ENCODE data around the gene IL9. TPM values are rescaled to one million over a fixed set of nuclear protein-coding genes. Genes with fewer than 3 reads are reported as not detected.

IL9 gene
- total RNA-seq, 1 donor from 2014 or later, result not detected

DNA sequence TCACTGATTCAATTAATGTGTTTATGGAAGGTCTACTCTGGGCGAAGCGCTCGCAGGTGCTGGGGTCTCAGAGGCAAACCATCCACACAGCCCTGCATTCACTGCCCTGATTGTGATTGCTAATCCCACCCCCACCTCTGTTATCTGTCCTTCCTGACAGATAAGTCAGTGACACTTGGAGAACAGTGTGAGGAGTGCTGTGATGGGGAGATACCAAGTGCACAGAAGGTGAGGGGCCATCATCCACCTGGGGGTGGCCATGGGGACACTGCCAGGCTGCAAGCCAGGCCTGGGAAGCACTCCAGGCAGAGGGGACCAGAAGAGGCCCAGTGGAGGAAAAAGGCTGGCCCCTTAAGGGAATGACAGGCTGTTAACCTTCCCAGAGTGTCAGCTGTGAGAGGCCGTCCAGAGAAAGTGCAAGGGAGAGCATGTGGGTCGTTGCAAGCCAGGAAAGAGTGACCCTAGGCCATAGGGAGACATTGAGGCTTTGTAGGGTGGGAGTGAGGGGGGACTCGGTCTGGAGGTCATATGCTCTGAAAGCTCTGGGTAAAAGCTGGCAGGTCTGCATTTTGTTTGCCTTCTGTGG, 18.0 kb downstream of the IL9 start:
- peak overlapping the region; percentile 60 for H3K27ac Mint-ChIP-seq
- Histone ChIP-seq H3K9me3 (ENCODE audit: low read depth) (no peaks in the 10 kb centered on the region), H3K4me1 (no peaks in the 10 kb centered on the region), H4K20me1 (ENCODE audit: low read depth) (no peaks in the 10 kb centered on the region), H3F3A (ENCODE audit: low read depth) (no peaks in the 10 kb centered on the region), H3K4me3 (no peak overlapping the region), H3K79me2 (ENCODE audit: low read depth) (no peaks in the 10 kb centered on the region), H3K9ac (no peak overlapping the region), H3K36me3 (no peaks in the 10 kb centered on the region), H3K27ac (no peak overlapping the region), H3K27me3 (no peaks in the 10 kb centered on the region), H3K4me2 (no peak overlapping the region), H2AFZ (replicated peaks) (no peak overlapping the region)
- no peak overlapping the region for H3K4me3 Mint-ChIP-seq
- H3K36me3 Mint-ChIP-seq, result no peaks in the 10 kb centered on the region
- H3K9me3 Mint-ChIP-seq, result no peaks in the 10 kb centered on the region
- DNase-seq (ENCODE audit: low spot score), result no peak
- no peak for TF ChIP-seq EZH2 (IDR thresholded peaks at IDR 0.05)
- TF ChIP-seq EZH2phosphoT487 (IDR thresholded peaks at IDR 0.05), result no peak
- TF ChIP-seq, protein P1, sequence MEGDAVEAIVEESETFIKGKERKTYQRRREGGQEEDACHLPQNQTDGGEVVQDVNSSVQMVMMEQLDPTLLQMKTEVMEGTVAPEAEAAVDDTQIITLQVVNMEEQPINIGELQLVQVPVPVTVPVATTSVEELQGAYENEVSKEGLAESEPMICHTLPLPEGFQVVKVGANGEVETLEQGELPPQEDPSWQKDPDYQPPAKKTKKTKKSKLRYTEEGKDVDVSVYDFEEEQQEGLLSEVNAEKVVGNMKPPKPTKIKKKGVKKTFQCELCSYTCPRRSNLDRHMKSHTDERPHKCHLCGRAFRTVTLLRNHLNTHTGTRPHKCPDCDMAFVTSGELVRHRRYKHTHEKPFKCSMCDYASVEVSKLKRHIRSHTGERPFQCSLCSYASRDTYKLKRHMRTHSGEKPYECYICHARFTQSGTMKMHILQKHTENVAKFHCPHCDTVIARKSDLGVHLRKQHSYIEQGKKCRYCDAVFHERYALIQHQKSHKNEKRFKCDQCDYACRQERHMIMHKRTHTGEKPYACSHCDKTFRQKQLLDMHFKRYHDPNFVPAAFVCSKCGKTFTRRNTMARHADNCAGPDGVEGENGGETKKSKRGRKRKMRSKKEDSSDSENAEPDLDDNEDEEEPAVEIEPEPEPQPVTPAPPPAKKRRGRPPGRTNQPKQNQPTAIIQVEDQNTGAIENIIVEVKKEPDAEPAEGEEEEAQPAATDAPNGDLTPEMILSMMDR (IDR thresholded peaks at IDR 0.05), result no peak
- peaks cover 2% of the 10 kb centered on the region for H3K4me1 Mint-ChIP-seq
- peaks cover 5% of the 10 kb centered on the region for H3K27me3 Mint-ChIP-seq (ENCODE audit: insufficient read depth, low read depth)

DNA sequence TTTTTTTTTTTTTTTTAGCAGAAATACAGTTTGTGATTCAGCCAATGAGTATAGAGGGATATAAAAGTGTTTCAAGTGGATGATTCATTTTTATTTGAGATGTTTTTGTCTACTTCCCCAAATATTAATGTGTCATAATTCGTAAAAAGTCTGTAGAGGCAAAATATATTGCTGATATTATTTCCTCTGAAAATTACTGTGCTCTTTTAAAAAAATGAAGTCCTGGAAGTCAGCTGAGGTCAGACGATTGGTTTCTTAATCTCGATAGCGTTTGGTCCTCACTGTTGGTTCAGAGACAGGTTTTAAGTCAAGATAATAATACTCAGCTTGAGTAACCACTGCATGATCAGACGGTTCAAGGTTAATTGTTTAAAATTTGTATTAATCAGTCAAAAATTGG, 19.5 kb downstream of the IL9 start:
- Histone ChIP-seq H3K36me3 (no peaks in the 10 kb centered on the region), H3K79me2 (ENCODE audit: low read depth) (no peaks in the 10 kb centered on the region), H3F3A (ENCODE audit: low read depth) (no peaks in the 10 kb centered on the region), H2AFZ (replicated peaks) (no peak overlapping the region), H3K27me3 (no peaks in the 10 kb centered on the region), H3K4me3 (no peak overlapping the region), H4K20me1 (ENCODE audit: low read depth) (no peaks in the 10 kb centered on the region), H3K4me2 (no peak overlapping the region), H3K27ac (no peak overlapping the region), H3K4me1 (no peaks in the 10 kb centered on the region), H3K9ac (no peak overlapping the region), H3K9me3 (ENCODE audit: low read depth) (no peaks in the 10 kb centered on the region)
- Mint-ChIP-seq H3K4me3 (no peak overlapping the region), H3K36me3 (no peaks in the 10 kb centered on the region), H3K9me3 (no peaks in the 10 kb centered on the region), H3K27ac (no peak overlapping the region), H3K27me3 (ENCODE audit: insufficient read depth, low read depth) (peaks cover 6% of the 10 kb centered on the region), H3K4me1 (peaks cover 2% of the 10 kb centered on the region)
- TF ChIP-seq EZH2 (IDR thresholded peaks at IDR 0.05) (no peak), EZH2phosphoT487 (IDR thresholded peaks at IDR 0.05) (no peak)
- TF ChIP-seq, protein P1 (IDR thresholded peaks at IDR 0.05), result no peak
- no peak for DNase-seq (ENCODE audit: low spot score)

DNA sequence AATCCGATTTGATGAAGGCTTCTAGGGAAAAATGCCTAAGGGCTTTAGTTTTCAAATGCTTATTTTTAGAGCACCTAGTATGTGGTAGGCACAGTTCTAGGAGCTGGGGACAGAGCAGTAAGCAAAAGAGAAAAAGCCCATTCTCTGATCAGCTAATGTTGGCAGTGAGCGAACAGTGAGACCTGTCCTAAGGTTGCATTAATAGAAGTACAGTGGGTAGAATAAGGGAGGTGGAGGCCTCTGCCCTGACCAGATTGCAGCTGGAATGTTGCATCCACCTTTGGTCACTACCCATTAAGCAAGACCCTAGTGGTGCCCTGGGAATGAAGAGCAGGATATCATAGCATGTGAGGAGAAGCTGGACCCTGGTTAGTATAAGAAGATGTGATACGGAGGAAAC, 20.1 kb downstream of the IL9 start:
- H3K4me1 ChIP-seq, result no peaks in the 10 kb centered on the region
- no peak overlapping the region for H3K9ac ChIP-seq
- no peak overlapping the region for H2AFZ ChIP-seq (replicated peaks)
- TF ChIP-seq EZH2 (IDR thresholded peaks at IDR 0.05) (no peak), EZH2phosphoT487 (IDR thresholded peaks at IDR 0.05) (no peak)
- TF ChIP-seq, protein P1 (IDR thresholded peaks at IDR 0.05), result no peak
- H3K36me3 ChIP-seq, result no peaks in the 10 kb centered on the region
- H3K27me3 Mint-ChIP-seq (ENCODE audit: insufficient read depth, low read depth), result peaks cover 6% of the 10 kb centered on the region
- H3K4me3 ChIP-seq, result no peak overlapping the region
- no peak overlapping the region for H3K27ac ChIP-seq
- H3K4me3 Mint-ChIP-seq, result no peak overlapping the region
- H3K79me2 ChIP-seq (ENCODE audit: low read depth), result no peaks in the 10 kb centered on the region
- H3K27me3 ChIP-seq, result no peaks in the 10 kb centered on the region
- no peaks in the 10 kb centered on the region for H3F3A ChIP-seq (ENCODE audit: low read depth)
- H4K20me1 ChIP-seq (ENCODE audit: low read depth), result no peaks in the 10 kb centered on the region
- H3K9me3 ChIP-seq (ENCODE audit: low read depth), result no peaks in the 10 kb centered on the region
- H3K36me3 Mint-ChIP-seq, result no peaks in the 10 kb centered on the region
- no peak for DNase-seq (ENCODE audit: low spot score)
- no peak overlapping the region for H3K4me2 ChIP-seq
- H3K9me3 Mint-ChIP-seq, result no peaks in the 10 kb centered on the region
- no peak overlapping the region for H3K27ac Mint-ChIP-seq
- H3K4me1 Mint-ChIP-seq, result peaks cover 2% of the 10 kb centered on the region

All from neural progenitor cell (in vitro differentiated cells).